ENCODE measurements around the gene ATP9A. TPM values are rescaled to one million over a fixed set of nuclear protein-coding genes. Genes with fewer than 3 reads are reported as not detected.

Gene ATP9A
- total RNA-seq, 1 experiment from 2014 or later: 31.3 TPM

- POLR2A ChIA-PET (ENCODE audit: unreplicated experiment): no interaction called here
These were observed 52.4 kb downstream of the ATP9A start for GRCh38 chr20:51715856-51716185.

GRCh38 chr20:51715163-51715855 is 52.9 kb downstream of the ATP9A start:
- Histone ChIP-seq H3F3A (ENCODE audit: low read length, unreplicated experiment) (no peaks in the 10 kb centered on the region), H3K9ac (ENCODE audit: low read length) (no peak overlapping the region), H3K4me2 (ENCODE audit: low read length) (no peak overlapping the region), H3K79me2 (ENCODE audit: low read length) (no peaks in the 10 kb centered on the region), H3K4me1 (ENCODE audit: insufficient read depth, low read length) (no peaks in the 10 kb centered on the region), H3K27me3 (ENCODE audit: low read length) (no peaks in the 10 kb centered on the region), H3K4me3 (ENCODE audit: low read length) (no peak overlapping the region), H3K9me2 (replicated peaks; ENCODE audit: low read length) (no peaks in the 10 kb centered on the region), H3K36me3 (ENCODE audit: low read depth, low read length) (no peaks in the 10 kb centered on the region), H3K27ac (ENCODE audit: low read length) (0 out of 2 replicates have a peak overlapping the region, but pooled peaks have one; percentile 3), H3K9me3 (ENCODE audit: low read length) (no peaks in the 10 kb centered on the region), H2AFZ (ENCODE audit: low read length) (no peak overlapping the region), H4K20me1 (ENCODE audit: low read length) (no peaks in the 10 kb centered on the region)
- BruUV-seq (replicated peaks): no TSS peak
- no peak for ATAC-seq
- intact Hi-C loops (cut with micrococcal nuclease): no loop called here
- no peak for DNase-seq
- ChIA-PET CTCF (interaction anchor here (0.6 to 0.7 kb wide), 2 partner anchors 14 to 52 kb away, joined by 4 to 7 read pairs; no protein-coding TSS in a partner anchor), POLR2A (ENCODE audit: unreplicated experiment) (no interaction called here)
- TF ChIP-seq EZH2phosphoT487 (IDR thresholded peaks at IDR 0.05; ENCODE audit: borderline replicate concordance, low read length) (no peak), CTCF (conservative IDR thresholded peaks at IDR 0.05; ENCODE audit: low read depth, low read length) (no peak), EZH2 (IDR thresholded peaks at IDR 0.05; ENCODE audit: low read length, unreplicated experiment) (no peak)

More at GRCh38 chr20:51715856-51716185, 52.4 kb downstream of the ATP9A start:
- no peak overlapping the region for H3K4me2 ChIP-seq (ENCODE audit: low read length)
- no peak overlapping the region for H3K4me3 ChIP-seq (ENCODE audit: low read length)
- H3K36me3 ChIP-seq (ENCODE audit: low read depth, low read length): no peaks in the 10 kb centered on the region
- 0 out of 2 replicates have a peak overlapping the region, but pooled peaks have one; percentile 3 for H3K27ac ChIP-seq (ENCODE audit: low read length)
- no TSS peak for BruUV-seq (replicated peaks)
- CTCF ChIA-PET: interaction anchor here (0.6 to 0.7 kb wide), 2 partner anchors 15 to 52 kb away, joined by 4 to 7 read pairs; no protein-coding TSS in a partner anchor
- intact Hi-C loops (cut with micrococcal nuclease): no loop called here
- H3F3A ChIP-seq (ENCODE audit: low read length, unreplicated experiment): no peaks in the 10 kb centered on the region
- H3K9ac ChIP-seq (ENCODE audit: low read length): no peak overlapping the region
- H2AFZ ChIP-seq (ENCODE audit: low read length): no peak overlapping the region
- no peak for TF ChIP-seq CTCF (conservative IDR thresholded peaks at IDR 0.05; ENCODE audit: low read depth, low read length)
- no peaks in the 10 kb centered on the region for H3K9me2 ChIP-seq (replicated peaks; ENCODE audit: low read length)
- ATAC-seq: no peak
- H3K9me3 ChIP-seq (ENCODE audit: low read length): no peaks in the 10 kb centered on the region
- H3K4me1 ChIP-seq (ENCODE audit: insufficient read depth, low read length): peaks cover 1% of the 10 kb centered on the region
- H3K27me3 ChIP-seq (ENCODE audit: low read length): no peaks in the 10 kb centered on the region
- no peak for DNase-seq
- no peaks in the 10 kb centered on the region for H3K79me2 ChIP-seq (ENCODE audit: low read length)
- H4K20me1 ChIP-seq (ENCODE audit: low read length): no peaks in the 10 kb centered on the region

- Histone ChIP-seq H4K20me1 (ENCODE audit: low read length) (no peaks in the 10 kb centered on the region), H3K9ac (ENCODE audit: low read length) (no peak overlapping the region), H3K27ac (ENCODE audit: low read length) (no peak overlapping the region), H3K79me2 (ENCODE audit: low read length) (no peaks in the 10 kb centered on the region), H2AFZ (ENCODE audit: low read length) (no peak overlapping the region), H3K27me3 (ENCODE audit: low read length) (no peaks in the 10 kb centered on the region), H3K4me1 (ENCODE audit: insufficient read depth, low read length) (no peaks in the 10 kb centered on the region), H3K9me2 (replicated peaks; ENCODE audit: low read length) (no peaks in the 10 kb centered on the region), H3K9me3 (ENCODE audit: low read length) (no peaks in the 10 kb centered on the region), H3K36me3 (ENCODE audit: low read depth, low read length) (no peaks in the 10 kb centered on the region), H3K4me2 (ENCODE audit: low read length) (no peak overlapping the region), H3F3A (ENCODE audit: low read length, unreplicated experiment) (no peaks in the 10 kb centered on the region), H3K4me3 (ENCODE audit: low read length) (no peak overlapping the region)
- DNase-seq: no peak
- ChIA-PET CTCF (interaction anchor here (0.7 kb wide), 1 partner anchor 37 kb away, joined by 3 read pairs; no protein-coding TSS in a partner anchor), POLR2A (ENCODE audit: unreplicated experiment) (no interaction called here)
- intact Hi-C loops (cut with micrococcal nuclease): loop anchor here (2.0 kb wide), 1 partner anchor 40 kb away; no protein-coding TSS in a partner anchor
- TF ChIP-seq EZH2phosphoT487 (IDR thresholded peaks at IDR 0.05; ENCODE audit: borderline replicate concordance, low read length): no peak
- no peak for TF ChIP-seq EZH2 (IDR thresholded peaks at IDR 0.05; ENCODE audit: low read length, unreplicated experiment)
- TF ChIP-seq CTCF (conservative IDR thresholded peaks at IDR 0.05; ENCODE audit: low read depth, low read length): no peak
- BruUV-seq (replicated peaks): no TSS peak
- no peak for ATAC-seq
These were observed 55.0 kb downstream of the ATP9A start for GRCh38 chr20:51713213-51713598.

Measured in PC-3 (cell line).